GM12865 (cell line): ENCODE results near the gene CCDC183.
A peak's percentile ranks its signal among the peaks of the same experiment; 100 is the strongest.

Source experiments
- DNase-seq: peaks from one replicate; pipeline ENCODE4 v3.0.0; 2010; ENCODE audit warnings: low read depth
- H3K4me3 ChIP-seq: 2 replicates; pipeline ENCODE4 v1.5.1; 2011; ENCODE audit warnings: mild to moderate bottlenecking, low read depth, low read length, control low read depth
- TF ChIP-seq, protein P1 (sequence below): IDR thresholded peaks from 2 replicates; pipeline ENCODE4 v1.5.1; 2011; ENCODE audit warnings: low read length, control low read depth, low read depth, inconsistent platforms; ENCODE audit not compliant: insufficient read depth; ENCODE audit errors: missing control alignments

The CCDC183 gene

DNA sequence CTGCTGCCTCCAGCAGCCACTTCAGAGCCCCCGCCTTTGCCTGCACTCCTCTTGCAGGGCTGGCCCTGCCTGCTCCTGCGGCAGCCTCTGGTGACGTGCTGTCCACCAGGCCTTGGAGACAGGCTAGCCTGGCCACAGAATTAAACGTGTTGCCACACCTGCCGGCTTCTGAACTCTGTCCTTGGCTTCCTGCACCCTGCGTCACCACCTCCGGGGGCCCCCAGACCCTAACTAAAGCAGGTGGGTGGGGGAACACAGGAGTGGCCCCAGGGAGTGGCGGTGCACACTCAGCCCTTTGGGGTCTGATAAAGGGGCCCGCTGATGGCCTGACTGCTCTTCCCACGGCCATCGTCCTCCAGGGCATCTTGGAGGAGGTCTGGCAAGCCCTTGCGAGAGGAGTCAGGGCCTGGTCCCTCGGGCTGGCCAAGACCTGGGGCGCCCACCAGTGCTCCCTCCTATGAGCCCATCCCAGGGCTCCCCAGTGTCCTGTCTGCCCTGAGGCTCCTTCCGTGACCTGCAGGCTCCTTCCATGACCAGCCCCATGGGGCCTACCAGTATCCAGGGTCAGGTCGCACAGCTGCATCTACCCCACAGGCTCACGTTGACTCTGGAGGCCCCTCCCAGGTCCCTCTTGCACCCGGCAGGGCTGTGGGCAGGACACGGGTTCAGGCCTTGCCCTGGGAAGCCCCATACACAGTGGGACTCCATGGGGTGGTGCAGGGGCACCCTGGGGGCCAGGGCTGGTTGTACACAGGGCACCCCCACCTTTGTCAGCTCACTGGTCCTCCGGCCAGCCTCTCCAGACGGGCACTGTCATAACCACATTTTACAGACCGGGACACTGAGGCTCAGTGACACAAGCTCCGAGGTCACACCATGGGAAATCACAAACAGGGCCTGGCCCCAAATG, 55.0 kb downstream of the CCDC183 start:
- no peak overlapping the region for H3K4me3 ChIP-seq
- TF ChIP-seq, protein P1, sequence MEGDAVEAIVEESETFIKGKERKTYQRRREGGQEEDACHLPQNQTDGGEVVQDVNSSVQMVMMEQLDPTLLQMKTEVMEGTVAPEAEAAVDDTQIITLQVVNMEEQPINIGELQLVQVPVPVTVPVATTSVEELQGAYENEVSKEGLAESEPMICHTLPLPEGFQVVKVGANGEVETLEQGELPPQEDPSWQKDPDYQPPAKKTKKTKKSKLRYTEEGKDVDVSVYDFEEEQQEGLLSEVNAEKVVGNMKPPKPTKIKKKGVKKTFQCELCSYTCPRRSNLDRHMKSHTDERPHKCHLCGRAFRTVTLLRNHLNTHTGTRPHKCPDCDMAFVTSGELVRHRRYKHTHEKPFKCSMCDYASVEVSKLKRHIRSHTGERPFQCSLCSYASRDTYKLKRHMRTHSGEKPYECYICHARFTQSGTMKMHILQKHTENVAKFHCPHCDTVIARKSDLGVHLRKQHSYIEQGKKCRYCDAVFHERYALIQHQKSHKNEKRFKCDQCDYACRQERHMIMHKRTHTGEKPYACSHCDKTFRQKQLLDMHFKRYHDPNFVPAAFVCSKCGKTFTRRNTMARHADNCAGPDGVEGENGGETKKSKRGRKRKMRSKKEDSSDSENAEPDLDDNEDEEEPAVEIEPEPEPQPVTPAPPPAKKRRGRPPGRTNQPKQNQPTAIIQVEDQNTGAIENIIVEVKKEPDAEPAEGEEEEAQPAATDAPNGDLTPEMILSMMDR: no peak
- DNase-seq: no peak

DNA sequence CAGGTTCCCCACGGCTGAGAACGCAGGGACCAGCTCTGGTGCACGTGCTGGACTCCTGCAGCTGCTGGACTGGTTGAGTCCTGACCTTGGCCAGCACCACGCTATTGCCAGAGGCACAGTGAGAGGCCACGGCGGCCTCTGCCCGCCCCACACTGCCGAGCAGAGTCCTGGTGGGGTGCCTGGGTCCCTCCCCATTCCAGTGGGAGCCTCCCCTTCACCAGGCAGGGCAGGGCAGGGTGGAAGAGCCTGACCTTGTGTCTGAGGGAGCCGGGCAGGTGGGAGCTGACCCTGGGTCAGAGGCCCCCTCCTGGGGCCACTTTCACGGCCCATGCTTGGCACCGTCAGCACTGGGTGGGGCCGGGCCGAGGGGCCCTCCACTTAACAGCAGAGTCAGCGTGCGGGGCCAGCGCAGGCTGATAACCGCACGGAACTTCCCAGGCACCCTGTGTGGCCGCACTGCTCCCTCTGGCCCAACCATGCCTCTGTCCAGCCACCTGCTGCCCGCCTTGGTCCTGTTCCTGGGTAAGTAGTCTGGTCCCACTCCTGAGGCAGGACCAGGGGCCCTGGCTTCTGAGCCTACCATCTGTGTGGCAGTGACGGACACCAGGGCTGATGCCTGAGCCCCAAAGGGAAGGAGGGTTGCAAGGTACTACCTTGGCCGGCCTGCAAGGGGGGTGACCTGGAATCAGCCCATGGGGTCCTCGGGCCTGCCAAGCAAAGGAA, 56.0 kb downstream of the CCDC183 start, which contains the start of gene MAMDC4:
TSS of gene MAMDC4 (plus strand) at position 406 of the 723 bp plus-strand sequence. CDS start at position 477, 71 bp downstream.
- no peak for DNase-seq
- H3K4me3 ChIP-seq: no peak within 1 kb of the TSS

DNA sequence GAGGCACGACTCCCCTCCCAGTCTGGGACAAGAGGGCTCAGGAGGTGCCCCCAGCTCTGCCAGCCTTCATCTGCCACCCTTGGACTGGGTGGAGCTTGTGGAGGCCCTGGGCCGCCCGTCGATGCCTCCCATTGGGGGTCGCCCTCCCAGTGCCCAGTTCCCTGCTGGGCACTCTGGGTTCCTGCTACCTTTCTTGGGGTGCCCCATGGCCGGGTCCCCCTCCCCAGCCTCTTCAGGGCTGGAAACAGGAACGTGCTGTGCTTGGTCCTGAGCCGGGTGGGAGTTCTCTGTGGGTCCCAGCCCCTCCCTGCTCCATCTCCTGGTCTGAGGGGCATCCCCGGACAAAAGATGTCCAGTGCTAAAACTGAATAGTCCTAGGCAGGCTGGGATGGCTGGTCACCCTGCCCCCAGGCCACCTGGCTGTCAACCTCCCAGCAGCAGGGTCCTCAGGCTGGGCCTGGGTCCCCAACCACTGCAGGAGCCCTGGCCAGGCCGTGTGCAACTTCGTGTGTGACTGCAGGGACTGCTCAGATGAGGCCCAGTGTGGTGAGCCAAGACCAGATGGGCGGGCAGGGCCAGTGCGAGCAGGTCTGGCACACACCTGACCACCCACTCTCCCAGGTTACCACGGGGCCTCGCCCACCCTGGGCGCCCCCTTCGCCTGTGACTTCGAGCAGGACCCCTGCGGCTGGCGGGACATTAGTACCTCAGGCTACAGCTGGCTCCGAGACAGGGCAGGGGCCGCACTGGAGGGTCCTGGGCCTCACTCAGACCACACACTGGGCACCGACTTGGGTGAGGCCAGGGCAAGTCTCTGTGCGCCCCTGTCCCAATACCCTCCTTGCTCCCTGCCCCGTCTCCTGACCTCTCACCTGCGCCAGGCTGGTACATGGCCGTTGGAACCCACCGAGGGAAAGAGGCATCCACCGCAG, 56.8 kb downstream of the CCDC183 start:
- no peak for DNase-seq
- TF ChIP-seq, protein P1: no peak
- H3K4me3 ChIP-seq: no peak overlapping the region

More for the DNA sequence above, 56.0 kb downstream of the CCDC183 start, which contains the start of gene MAMDC4:
- TF ChIP-seq, protein P1: no peak

DNA sequence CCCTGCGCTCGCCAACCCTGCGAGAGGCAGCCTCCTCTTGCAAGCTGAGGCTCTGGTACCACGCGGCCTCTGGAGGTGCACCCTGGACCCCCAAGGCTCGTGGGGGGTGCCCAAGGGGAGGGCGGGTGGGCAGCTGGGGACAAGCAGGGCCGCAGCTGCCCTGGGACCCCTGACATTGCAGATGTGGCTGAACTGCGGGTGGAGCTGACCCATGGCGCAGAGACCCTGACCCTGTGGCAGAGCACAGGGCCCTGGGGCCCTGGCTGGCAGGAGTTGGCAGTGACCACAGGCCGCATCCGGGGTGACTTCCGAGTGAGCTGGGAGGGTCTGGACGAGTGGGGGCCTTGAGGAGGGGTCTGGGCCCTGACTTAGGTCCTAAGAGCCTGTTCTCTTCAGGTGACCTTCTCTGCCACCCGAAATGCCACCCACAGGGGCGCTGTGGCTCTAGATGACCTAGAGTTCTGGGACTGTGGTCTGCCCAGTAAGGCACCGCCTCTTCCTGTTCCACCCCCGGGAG, 57.5 kb downstream of the CCDC183 start:
- DNase-seq: peak; percentile 66
- TF ChIP-seq, protein P1: peak; percentile 43
- H3K4me3 ChIP-seq: no peak overlapping the region

DNA sequence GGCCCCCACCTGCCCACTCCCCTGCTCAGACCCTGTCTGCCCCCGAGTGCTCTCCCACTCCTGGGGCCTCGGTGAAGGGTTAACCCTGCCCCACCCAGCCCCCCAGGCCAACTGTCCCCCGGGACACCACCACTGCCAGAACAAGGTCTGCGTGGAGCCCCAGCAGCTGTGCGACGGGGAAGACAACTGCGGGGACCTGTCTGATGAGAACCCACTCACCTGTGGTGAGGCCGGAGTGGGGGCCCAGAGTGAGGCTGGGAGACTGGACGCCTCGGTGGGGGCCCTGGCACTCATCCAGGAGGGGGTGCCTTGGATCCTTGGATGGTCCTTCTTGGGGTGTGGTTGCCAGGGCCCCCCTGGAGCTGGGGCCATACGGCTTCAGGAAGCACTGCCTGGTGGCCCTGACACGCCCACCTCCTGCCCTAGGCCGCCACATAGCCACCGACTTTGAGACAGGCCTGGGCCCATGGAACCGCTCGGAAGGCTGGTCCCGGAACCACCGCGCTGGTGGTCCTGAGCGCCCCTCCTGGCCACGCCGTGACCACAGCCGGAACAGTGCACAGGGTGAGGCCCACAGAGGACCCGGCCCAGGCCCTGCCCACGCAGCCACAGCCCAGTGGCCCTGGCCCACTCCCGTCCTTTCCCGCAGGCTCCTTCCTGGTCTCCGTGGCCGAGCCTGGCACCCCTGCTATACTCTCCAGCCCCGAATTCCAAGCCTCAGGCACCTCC, 58.1 kb downstream of the CCDC183 start:
- no peak for DNase-seq
- H3K4me3 ChIP-seq: no peak overlapping the region
- TF ChIP-seq, protein P1: no peak
